Limb (tissue), 2 donors: ENCODE results near the gene ING3.

Experiments used
- DNase-seq, 2 donors: peaks; one replicate each; pipeline ENCODE4 v3.0.0-alpha.2; 2016; ENCODE audit errors: extremely low spot score in 2 of 2

The ING3 gene

DNA sequence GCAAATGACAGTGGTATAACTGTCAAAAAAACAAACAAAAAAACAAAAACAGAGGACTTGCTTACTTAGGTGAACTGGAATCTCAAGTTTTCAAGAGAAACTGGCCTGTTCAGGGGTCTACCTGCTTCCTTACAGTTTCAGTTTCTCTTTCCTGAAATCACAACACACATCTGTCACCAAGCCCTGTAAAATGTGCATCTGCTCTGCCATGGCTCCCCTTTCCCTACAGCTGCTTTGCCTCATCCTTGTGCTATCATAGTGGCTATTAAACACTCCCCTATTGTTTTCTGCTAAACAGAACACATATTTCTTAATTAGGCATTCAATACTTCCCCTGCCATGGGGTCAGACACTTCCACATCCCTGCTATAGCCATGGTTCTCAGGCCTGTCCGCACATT is 75.6 kb downstream of the ING3 start:
- no peak for DNase-seq

DNA sequence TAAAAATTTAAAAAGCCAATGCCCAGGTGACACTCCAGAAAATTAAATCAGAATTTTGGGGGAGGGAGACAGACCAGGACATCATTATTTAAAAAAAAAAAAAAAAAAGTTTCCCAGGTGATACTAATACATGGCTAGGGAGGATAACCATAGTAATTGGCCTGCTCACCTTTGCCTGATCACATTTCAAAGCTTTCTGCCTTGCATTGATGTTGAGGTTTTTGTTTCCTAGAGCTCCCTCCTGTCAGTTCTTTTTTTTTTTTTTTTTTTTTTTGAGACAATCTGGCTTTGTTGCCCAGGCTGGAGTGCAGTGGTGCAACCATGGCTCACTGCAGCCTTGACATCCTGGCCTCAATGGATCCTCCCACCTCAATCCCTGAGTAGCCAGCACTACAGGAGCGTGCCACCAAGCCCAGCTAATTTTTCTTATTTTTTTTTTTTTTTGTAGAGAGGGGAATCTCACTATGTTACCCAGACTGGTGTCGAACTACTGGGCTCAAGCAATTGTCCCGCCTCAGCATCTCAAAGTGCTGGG is 76.1 kb downstream of the ING3 start:
- no peak for DNase-seq
